Uterus (tissue), 2 donors: Measurements from ENCODE around the gene ADD1.

Experiments used
- CTCF ChIP-seq, 4 experiments: fragments of 200-600 bp in 2 of 4; fragments of 450-650 bp in 2 of 4; sonication (generic) in 2 of 4; IDR thresholded peaks; one replicate each; pipeline ENCODE4 v1.5.1; 2016 to 2019; ENCODE audit warnings: antibody characterized with exemption in 4 of 4, mild to moderate bottlenecking in 2 of 4, moderate library complexity in 1 of 4
- POLR2A ChIP-seq, 2 donors: fragments of 450-650 bp; IDR thresholded peaks; one replicate each; pipeline ENCODE4 v1.6.1; 2016; ENCODE audit warnings: antibody characterized with exemption in 2 of 2, mild to moderate bottlenecking in 1 of 2, moderate library complexity in 1 of 2

- no peak for TF ChIP-seq CTCF (IDR thresholded peaks at IDR 0.05)
- TF ChIP-seq POLR2A (IDR thresholded peaks at IDR 0.05) = no peak
Measured at GRCh38 chr4:2961811-2962441, 118.3 kb downstream of the ADD1 start.
